A549 (cell line): ENCODE results near the gene TTC28. TPM values are rescaled to one million over a fixed set of nuclear protein-coding genes. Genes with fewer than 3 reads are reported as not detected.

ENCODE experiments used
- ATAC-seq, 2 experiments: fragments of 200-7000 bp in 1 of 2; fragments of >200 bp in 1 of 2; cut with Nextera tagmentation in 1 of 2; cut with Tn5 transposase in 1 of 2; 3 replicates each; pipeline versions ENCODE4 v1.8.0 to v1.9.1; 2018 to 2020; ENCODE audit warnings: mild to moderate bottlenecking in 1 of 2, moderate library complexity in 1 of 2
- CTCF ChIA-PET: fragments of 300-600 bp; sonication (Branson Sonifier 250); formaldehyde crosslinking; extraction: SDS; loops from one replicate; lab custom pipeline; 2021; ENCODE audit warnings: antibody characterized with exemption, inconsistent platforms; lab: Yijun Ruan, JAX
- POLR2A ChIA-PET: fragments of 350-600 bp; formaldehyde crosslinking; extraction: SDS; loops from one replicate; lab custom pipeline; 2021; ENCODE audit warnings: antibody characterized with exemption, inconsistent platforms; lab: Yijun Ruan, JAX
- DNase-seq, 2 experiments: peaks; one replicate each; pipeline versions ENCODE4 v3.0.0 to v3.0.0-alpha.2; 2011 to 2016; ENCODE audit warnings: low read depth in 1 of 2, low spot score in 1 of 2
- FAIRE-seq: peaks from 2 replicates; lab custom pipeline; 2011; peaks lifted over from hg19 to GRCh38; lab: Jason Lieb, UNC
- H3K27ac ChIP-seq, 2 experiments: fragments of >200 bp; sonication (Bioruptor Twin); formaldehyde crosslinking; 3 replicates each; pipeline ENCODE4 v1.5.1; 2016 to 2017
- H3K4me1 ChIP-seq: fragments of >200 bp; sonication (Bioruptor Twin); formaldehyde crosslinking; 3 replicates; pipeline ENCODE4 v1.6.1; 2016
- H3K4me2 ChIP-seq: fragments of >200 bp; sonication (Bioruptor Twin); formaldehyde crosslinking; 3 replicates; pipeline ENCODE4 v1.6.1; 2016
- H3K4me3 ChIP-seq: fragments of >200 bp; sonication (Bioruptor Twin); formaldehyde crosslinking; 3 replicates; pipeline ENCODE4 v1.5.1; 2016
- H3K9me3 ChIP-seq: fragments of >200 bp; sonication (Bioruptor Twin); formaldehyde crosslinking; 3 replicates; pipeline ENCODE4 v1.6.1; 2016
- BHLHE40 ChIP-seq: IDR thresholded peaks from 2 replicates; pipeline ENCODE4 v1.6.1; 2012; ENCODE audit warnings: low read depth, low read length, inconsistent platforms
- CEBPB ChIP-seq, 2 experiments: fragments of >200 bp in 1 of 2; sonication (Bioruptor Twin) in 1 of 2; formaldehyde crosslinking in 1 of 2; IDR thresholded peaks; 2 replicates each; pipeline ENCODE4 v1.6.1; 2012 to 2016
- CHD2 ChIP-seq: fragments of 150-350 bp; IDR thresholded peaks from 2 replicates; pipeline ENCODE4 v1.6.1; 2014; ENCODE audit warnings: low read length; ENCODE audit not compliant: partially characterized antibody
- EHF ChIP-seq: fragments of 250-450 bp; sonication (Bioruptor Pico); IDR thresholded peaks from 2 replicates; pipeline ENCODE4 v1.5.0; 2020; ENCODE audit warnings: mild to moderate bottlenecking
- FOSB ChIP-seq: fragments of 250-450 bp; sonication (Bioruptor Pico); IDR thresholded peaks from 2 replicates; pipeline ENCODE4 v1.5.0; 2020; ENCODE audit warnings: mild to moderate bottlenecking, moderate library complexity
- FOSL2 ChIP-seq, 2 experiments: fragments of 450-650 bp in 1 of 2; fragments of >200 bp in 1 of 2; sonication (Bioruptor Twin) in 1 of 2; formaldehyde crosslinking; IDR thresholded peaks; 2 replicates each; pipeline versions ENCODE4 v1.5.0 to v1.6.1; 2016 to 2020; ENCODE audit warnings: mild to moderate bottlenecking in 1 of 2, moderate library complexity in 1 of 2
- GATA3 ChIP-seq: IDR thresholded peaks from 2 replicates; pipeline ENCODE4 v1.6.1; 2012; ENCODE audit warnings: borderline replicate concordance
- HEYL ChIP-seq: fragments of 250-450 bp; sonication (Bioruptor Pico); IDR thresholded peaks from 2 replicates; pipeline ENCODE4 v1.8.0; 2021; ENCODE audit warnings: mild to moderate bottlenecking, moderate library complexity
- HMGXB4 ChIP-seq: fragments of 250-450 bp; sonication (Bioruptor Pico); IDR thresholded peaks from 2 replicates; pipeline ENCODE4 v1.5.0; 2021; ENCODE audit warnings: mild to moderate bottlenecking, moderate library complexity, borderline replicate concordance
- HOXA7 ChIP-seq: fragments of 250-450 bp; sonication (Bioruptor Pico); IDR thresholded peaks from 2 replicates; pipeline ENCODE4 v1.5.0; 2020; ENCODE audit warnings: mild to moderate bottlenecking, moderate library complexity
- JUN ChIP-seq, 2 experiments: fragments of >200 bp; sonication (Bioruptor Twin); formaldehyde crosslinking; IDR thresholded peaks; 2 replicates in 1 of 2; 3 replicates in 1 of 2; pipeline ENCODE4 v1.6.1; 2016 to 2017
- MAFK ChIP-seq: fragments of 450-650 bp; IDR thresholded peaks from 2 replicates; pipeline ENCODE4 v1.6.1; 2014; ENCODE audit not compliant: partially characterized antibody
- MAX ChIP-seq: IDR thresholded peaks from 2 replicates; pipeline ENCODE4 v1.6.1; 2012
- MYC ChIP-seq: IDR thresholded peaks from 2 replicates; pipeline ENCODE4 v1.6.1; 2012; ENCODE audit warnings: mild to moderate bottlenecking, inconsistent platforms, low read length, improper control_type of control experiment, borderline replicate concordance
- NFE2L2 ChIP-seq: fragments of 150-350 bp; conservative IDR thresholded peaks from 2 replicates; pipeline ENCODE4 v1.6.1; 2014; ENCODE audit warnings: low read length
- NR3C1 ChIP-seq: fragments of >200 bp; sonication (Bioruptor Twin); formaldehyde crosslinking; IDR thresholded peaks from 3 replicates; pipeline ENCODE4 v1.6.1; 2017
- PHF8 ChIP-seq: fragments of 200-600 bp; sonication (generic); IDR thresholded peaks from 2 replicates; pipeline ENCODE4 v1.6.1; 2016; ENCODE audit warnings: low read depth, mild to moderate bottlenecking, antibody characterized with exemption, moderate library complexity, borderline replicate concordance
- POLR2A ChIP-seq: IDR thresholded peaks from 2 replicates; pipeline ENCODE4 v1.6.1; 2012; ENCODE audit warnings: mild to moderate bottlenecking, low read length
- RAD21 ChIP-seq, 2 experiments: fragments of >200 bp in 1 of 2; sonication (Bioruptor Twin) in 1 of 2; formaldehyde crosslinking in 1 of 2; IDR thresholded peaks in 1 of 2; conservative IDR thresholded peaks in 1 of 2; 2 replicates in 1 of 2; 3 replicates in 1 of 2; pipeline ENCODE4 v1.6.1; 2012 to 2018; ENCODE audit warnings: inconsistent platforms in 1 of 2
- RNF2 ChIP-seq: fragments of 200-600 bp; sonication (generic); IDR thresholded peaks from 2 replicates; pipeline ENCODE4 v1.6.1; 2016; ENCODE audit warnings: low read depth, mild to moderate bottlenecking, antibody characterized with exemption, moderate library complexity, borderline replicate concordance
- SREBF2 ChIP-seq: fragments of 450-650 bp; IDR thresholded peaks from 2 replicates; pipeline ENCODE4 v1.6.1; 2014; ENCODE audit warnings: mild to moderate bottlenecking, moderate library complexity
- ZNF302 ChIP-seq: fragments of 250-450 bp; sonication (Bioruptor Pico); IDR thresholded peaks from 2 replicates; pipeline ENCODE4 v1.9.0; 2021; ENCODE audit warnings: inconsistent platforms, mild to moderate bottlenecking, moderate library complexity
- WGBS: methylation state at CpG from one replicate; pipeline ENCODE4 v1.1.6; 2017; ENCODE audit errors: missing lambda C conversion rate; 5-methylcytosine and 5-hydroxymethylcytosine counted together
- polyA plus RNA-seq, 4 experiments: library from polyadenylated mRNA; depleted of rRNA in 3 of 4; stranded (reverse); fragments of >200 nt; fragmentation: RNase III in 1 of 4; extraction: RNeasy Plus Mini Kit Qiagen cat#74134 plus additional on column Dnase treatment in 1 of 4; gene quantifications; 2 replicates in 3 of 4; 3 replicates in 1 of 4; pipeline ENCODE4 v1.2.3, GENCODE V29; 2011 to 2017

The TTC28 gene
- polyA plus RNA-seq, 2 of the 4 experiments (the other 2 are of a cell fraction) = 2.6 to 3.8 TPM

- no peak overlapping the region for H3K27ac ChIP-seq
- ChIA-PET CTCF (interaction anchor here (1.0 kb wide), 1 partner anchor 113 kb away, joined by 3 read pairs; no protein-coding TSS in a partner anchor), POLR2A (no interaction called here)
- no peak overlapping the region for H3K4me2 ChIP-seq
- no peak for FAIRE-seq
- DNase-seq = no peak
- no peak for ATAC-seq
- no peaks in the 10 kb centered on the region for H3K4me1 ChIP-seq
- TF ChIP-seq FOSB (CRISPR knock-in tag) = no peak
- TF ChIP-seq POLR2A = 0 out of 2 replicates have a peak, but pooled peaks have one; percentile 1
- no peak overlapping the region for H3K4me3 ChIP-seq
- no peaks in the 10 kb centered on the region for H3K9me3 ChIP-seq
- 93% methylated on average over 4 of the region's 9 CpGs for WGBS
Measured at GRCh38 chr22:27993774-27994350, 685.8 kb downstream of the TTC28 start.

GRCh38 chr22:27993201-27993635 lies 686.4 kb downstream of the TTC28 start:
- no peak for TF ChIP-seq PHF8
- TF ChIP-seq RAD21 (conservative IDR thresholded peaks at IDR 0.05 in 1 of 2, IDR thresholded peaks at IDR 0.05 in 1 of 2) = no peak
- TF ChIP-seq SREBF2 = no peak
- no peak for TF ChIP-seq MYC
- TF ChIP-seq POLR2A = no peak
- no peak for TF ChIP-seq MAX
- TF ChIP-seq BHLHE40 = no peak
- no peak for TF ChIP-seq NFE2L2
- no peak for TF ChIP-seq MAFK
- no peak for TF ChIP-seq GATA3
- TF ChIP-seq, all 56 proteins: peak for 0
- Histone ChIP-seq H3K9me3 (no peaks in the 10 kb centered on the region), H3K4me3 (no peak overlapping the region), H3K27ac (no peak overlapping the region), H3K4me2 (no peak overlapping the region), H3K4me1 (no peaks in the 10 kb centered on the region)
- no peak for FAIRE-seq
- ChIA-PET CTCF (interaction anchor here (1.0 kb wide), 1 partner anchor 9 kb away, joined by 3 read pairs; no protein-coding TSS in a partner anchor), POLR2A (no interaction called here)
- 96% methylated on average over 5 of the region's 12 CpGs for WGBS
- no peak for DNase-seq
- no peak for ATAC-seq

GRCh38 chr22:27992294-27993165 lies 687.1 kb downstream of the TTC28 start:
- CTCF ChIA-PET = interaction anchor here (0.9 to 1.2 kb wide), 3 partner anchors 10 to 106 kb away, joined by 3 read pairs; no protein-coding TSS in a partner anchor
- Histone ChIP-seq H3K9me3 (no peaks in the 10 kb centered on the region), H3K4me2 (no peak overlapping the region), H3K4me3 (no peak overlapping the region), H3K4me1 (no peaks in the 10 kb centered on the region), H3K27ac (no peak overlapping the region)
- FAIRE-seq = no peak
- DNase-seq = no peak
- WGBS = 88% methylated on average over 9 of the region's 23 CpGs
- no peak for TF ChIP-seq POLR2A
- no peak for TF ChIP-seq CHD2
- no peak for TF ChIP-seq EHF (CRISPR knock-in tag)
- TF ChIP-seq HEYL (CRISPR knock-in tag) = no peak
- no peak for TF ChIP-seq NR3C1
- TF ChIP-seq HMGXB4 = no peak
- no peak for TF ChIP-seq JUN (IDR thresholded peaks at IDR 0.05)
- TF ChIP-seq FOSL2 (IDR thresholded peaks at IDR 0.05) = no peak
- no peak for TF ChIP-seq FOSL2 (CRISPR knock-in tag; IDR thresholded peaks at IDR 0.05)
- no peak for TF ChIP-seq CEBPB (IDR thresholded peaks at IDR 0.05)
- TF ChIP-seq ZNF302 = no peak
- TF ChIP-seq RNF2 = no peak
- TF ChIP-seq HOXA7 (CRISPR knock-in tag) = no peak
- TF ChIP-seq MYC = no peak
- POLR2A ChIA-PET = no interaction called here
- no peak for ATAC-seq
